NCI-H187 treated with DMSO at 0.1 percent for 48 hours (cell line): Measurements from ENCODE around the gene EYA3.

Experiments
- DNase-seq: peaks from one replicate; lab custom pipeline; 2025; lab: John Stamatoyannopoulos, UW

EYA3 gene

GRCh38 chr1:27967884-27968466 lies 120.4 kb downstream of the EYA3 start:
- DNase-seq: no peak

DNA sequence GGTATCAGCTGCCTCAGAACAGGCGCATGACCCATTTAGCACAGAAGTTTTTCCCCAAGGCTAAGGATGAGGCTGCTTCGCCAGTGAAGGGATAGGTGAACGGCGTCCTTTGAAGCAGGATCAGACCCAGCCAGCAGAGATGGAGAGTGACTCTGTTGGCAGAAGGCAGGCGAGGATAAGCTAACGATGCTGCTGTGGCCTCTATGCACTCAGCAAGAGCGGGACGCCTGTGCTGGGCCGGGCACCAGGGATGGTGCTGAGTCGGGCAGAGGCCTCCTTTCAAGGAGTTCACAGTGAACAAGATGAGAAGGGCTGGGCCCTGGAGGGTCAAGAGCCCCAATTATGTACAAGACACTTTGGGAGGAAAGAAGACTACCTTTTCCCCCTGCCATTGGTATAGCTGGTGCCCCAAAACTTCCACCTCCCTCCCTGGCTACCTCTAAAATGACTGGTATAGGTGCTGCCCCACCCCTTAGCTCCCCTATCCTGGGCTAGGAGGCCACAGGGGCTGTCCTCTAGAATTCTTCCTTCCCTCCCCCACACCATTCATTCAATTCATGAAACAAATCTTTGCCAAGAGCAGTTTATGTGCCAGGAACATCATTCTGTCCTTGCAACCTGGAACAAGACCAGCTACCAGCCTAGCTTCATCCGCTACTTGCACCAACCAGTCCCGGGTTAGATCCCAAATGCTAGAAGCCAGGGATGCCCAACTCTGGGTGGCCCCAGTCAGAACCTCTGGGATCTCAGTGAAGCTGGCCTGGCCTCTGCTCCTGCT lies 121.1 kb downstream of the EYA3 start:
- DNase-seq: no peak

DNA sequence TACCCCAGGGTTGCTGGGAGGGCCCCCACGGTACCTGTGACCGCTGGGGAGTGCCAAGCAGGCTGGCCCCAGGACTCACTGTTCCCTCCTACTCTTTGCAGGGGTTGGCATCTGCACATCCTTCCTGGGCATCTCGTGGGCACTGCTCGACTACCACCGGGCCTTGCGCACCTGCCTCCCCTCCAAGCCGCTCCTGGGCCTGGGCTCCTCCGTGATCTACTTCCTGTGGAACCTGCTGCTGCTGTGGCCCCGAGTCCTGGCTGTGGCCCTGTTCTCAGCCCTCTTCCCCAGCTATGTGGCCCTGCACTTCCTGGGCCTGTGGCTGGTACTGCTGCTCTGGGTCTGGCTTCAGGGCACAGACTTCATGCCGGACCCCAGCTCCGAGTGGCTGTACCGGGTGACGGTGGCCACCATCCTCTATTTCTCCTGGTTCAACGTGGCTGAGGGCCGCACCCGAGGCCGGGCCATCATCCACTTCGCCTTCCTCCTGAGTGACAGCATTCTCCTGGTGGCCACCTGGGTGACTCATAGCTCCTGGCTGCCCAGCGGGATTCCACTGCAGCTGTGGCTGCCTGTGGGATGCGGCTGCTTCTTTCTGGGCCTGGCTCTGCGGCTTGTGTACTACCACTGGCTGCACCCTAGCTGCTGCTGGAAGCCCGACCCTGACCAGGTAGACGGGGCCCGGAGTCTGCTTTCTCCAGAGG lies 121.9 kb downstream of the EYA3 start:
- no peak for DNase-seq

DNA sequence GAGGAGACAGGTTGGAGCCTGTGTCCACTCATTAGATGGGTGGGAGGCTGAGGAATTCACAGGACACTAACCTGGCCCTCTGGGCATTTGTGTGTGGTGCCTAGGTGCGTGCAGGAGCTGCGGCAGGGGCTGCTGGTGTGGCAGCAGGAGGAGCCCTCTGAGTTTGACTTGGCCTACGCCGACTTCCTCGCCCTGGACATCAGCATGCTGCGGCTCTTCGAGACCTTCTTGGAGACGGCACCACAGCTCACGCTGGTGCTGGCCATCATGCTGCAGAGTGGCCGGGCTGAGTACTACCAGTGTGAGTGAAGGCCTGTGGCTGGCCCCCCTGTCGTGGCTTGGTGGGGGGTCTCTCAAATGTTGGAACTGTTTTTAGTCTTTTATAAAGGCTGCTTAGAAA lies 125.0 kb downstream of the EYA3 start:
- DNase-seq: no peak

- DNase-seq: no peak
Observed at GRCh38 chr1:27961646-27962221, 126.7 kb downstream of the EYA3 start.

GRCh38 chr1:27960762-27961645 lies 127.4 kb downstream of the EYA3 start:
- DNase-seq: no peak

- no peak for DNase-seq
Observed at GRCh38 chr1:27959792-27960603, 128.4 kb downstream of the EYA3 start, which contains the start of gene XKR8. Gene XKR8, plus strand, starts transcription at chr1:27959973. Its CDS starts 97 bp downstream, at chr1:27960070.

GRCh38 chr1:27958513-27958912 lies 129.9 kb downstream of the EYA3 start:
- no peak for DNase-seq

GRCh38 chr1:27957655-27958054 lies 130.8 kb downstream of the EYA3 start:
- no peak for DNase-seq

- DNase-seq: no peak
Observed at GRCh38 chr1:27956761-27957160, 131.6 kb downstream of the EYA3 start.

DNA sequence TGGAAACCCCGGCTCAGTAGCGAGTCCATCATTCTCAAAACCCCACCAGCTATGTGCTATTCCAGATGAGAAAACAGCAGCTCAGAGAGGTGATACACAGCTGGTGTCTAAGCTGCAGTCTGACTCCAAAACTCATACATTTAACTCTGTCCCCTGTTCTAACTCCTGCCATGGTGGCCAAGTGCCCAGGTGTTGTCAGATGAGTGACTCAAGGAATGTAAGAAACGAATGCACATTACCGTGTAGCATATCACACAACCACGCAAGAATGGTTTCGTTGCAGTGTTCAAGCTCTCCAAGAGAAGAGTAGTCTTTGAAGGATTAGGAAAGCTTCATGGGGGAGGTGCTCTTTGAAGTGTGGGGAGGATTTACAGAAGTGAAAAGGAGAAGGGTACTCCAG lies 133.3 kb downstream of the EYA3 start:
- no peak for DNase-seq

- DNase-seq: no peak
Observed at GRCh38 chr1:27954186-27954585, 134.2 kb downstream of the EYA3 start.

DNA sequence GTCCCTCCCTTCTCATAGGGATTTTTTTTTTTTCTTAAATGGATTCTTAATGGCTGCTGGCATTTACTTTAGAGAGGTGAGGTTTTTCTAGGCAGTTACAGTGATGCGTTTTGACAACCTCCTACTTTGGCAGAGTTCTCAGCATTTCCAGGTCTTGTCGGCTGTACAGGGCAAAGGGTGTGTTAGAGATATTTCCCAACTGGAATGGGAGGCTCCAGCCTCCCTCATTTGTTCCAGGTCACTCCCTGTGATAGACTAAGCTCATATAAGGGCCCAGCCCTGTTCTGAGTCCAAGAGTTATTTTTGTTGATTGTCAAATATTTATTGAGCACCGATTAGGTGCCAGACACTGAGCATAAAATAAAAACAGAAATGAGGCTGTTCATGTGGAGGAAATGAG lies 136.3 kb downstream of the EYA3 start:
- DNase-seq: no peak

- no peak for DNase-seq
Observed at GRCh38 chr1:27951396-27951795, 137.0 kb downstream of the EYA3 start.

DNA sequence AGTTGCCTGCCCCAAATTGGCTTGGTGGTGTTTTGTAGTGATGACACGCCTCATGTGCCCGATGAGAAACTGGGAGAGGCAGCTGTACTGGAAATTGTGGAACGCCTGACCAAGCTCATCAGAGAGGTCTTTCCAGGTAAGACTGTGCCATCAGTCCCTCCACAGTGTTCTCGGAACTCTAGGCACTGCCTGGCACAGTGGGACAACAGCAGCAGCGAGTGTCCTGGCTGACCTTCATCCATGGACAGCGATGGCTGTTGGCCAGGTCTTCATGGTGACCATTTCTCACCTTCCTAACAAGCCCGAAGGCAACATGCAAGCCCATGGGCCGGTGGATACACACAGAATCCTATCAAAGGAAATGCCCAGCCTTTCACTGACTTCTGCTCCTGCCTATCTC lies 139.4 kb downstream of the EYA3 start:
- no peak for DNase-seq

DNA sequence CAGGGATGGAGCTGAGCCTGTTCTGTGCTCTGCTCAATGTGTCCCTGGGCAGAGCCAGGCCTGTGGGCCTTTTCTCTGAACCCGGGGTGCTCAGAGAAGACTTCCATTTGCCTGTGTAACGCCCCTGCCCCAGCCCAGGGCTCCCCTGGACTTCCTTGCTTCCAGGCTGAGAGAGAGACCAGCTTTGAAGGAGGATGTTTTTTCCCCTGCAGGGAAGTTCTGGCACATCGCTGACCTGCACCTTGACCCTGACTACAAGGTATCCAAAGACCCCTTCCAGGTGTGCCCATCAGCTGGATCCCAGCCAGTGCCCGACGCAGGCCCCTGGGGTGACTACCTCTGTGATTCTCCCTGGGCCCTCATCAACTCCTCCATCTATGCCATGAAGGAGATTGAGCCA lies 143.4 kb downstream of the EYA3 start:
- no peak for DNase-seq

- no peak for DNase-seq
Observed at GRCh38 chr1:27941671-27942540, 146.5 kb downstream of the EYA3 start.

DNA sequence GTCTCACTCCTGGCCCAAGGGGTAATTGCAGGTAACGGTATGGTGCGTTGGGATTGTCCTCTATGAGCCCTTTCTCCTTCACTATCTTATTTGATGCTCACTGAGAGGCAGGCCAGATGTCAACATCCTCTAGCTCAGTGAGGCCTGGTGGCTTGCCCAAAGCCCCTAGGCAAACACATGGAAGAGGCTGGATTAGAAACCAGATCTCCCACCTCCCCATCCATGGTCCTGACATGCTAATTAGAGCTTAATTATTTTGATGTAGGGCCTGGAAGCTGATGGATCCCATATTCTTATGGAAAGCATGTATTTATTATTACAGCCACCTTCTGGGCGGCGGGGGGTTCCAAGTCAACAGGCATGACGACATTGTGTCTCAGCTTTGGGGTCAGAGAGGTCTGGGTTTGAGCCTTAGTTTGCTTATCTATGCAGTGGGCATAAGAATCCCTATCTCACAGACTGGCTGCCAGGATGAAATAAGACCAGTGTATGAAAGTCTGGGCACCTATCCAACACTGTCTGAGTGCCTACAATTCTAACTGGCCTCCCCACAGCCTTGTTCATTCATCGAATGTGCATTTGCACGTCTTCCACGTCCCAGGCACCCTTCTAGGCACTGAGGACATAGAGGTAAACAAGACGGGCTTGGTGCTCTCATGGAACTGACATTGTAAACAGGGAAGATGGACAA lies 147.4 kb downstream of the EYA3 start:
- DNase-seq: no peak

DNA sequence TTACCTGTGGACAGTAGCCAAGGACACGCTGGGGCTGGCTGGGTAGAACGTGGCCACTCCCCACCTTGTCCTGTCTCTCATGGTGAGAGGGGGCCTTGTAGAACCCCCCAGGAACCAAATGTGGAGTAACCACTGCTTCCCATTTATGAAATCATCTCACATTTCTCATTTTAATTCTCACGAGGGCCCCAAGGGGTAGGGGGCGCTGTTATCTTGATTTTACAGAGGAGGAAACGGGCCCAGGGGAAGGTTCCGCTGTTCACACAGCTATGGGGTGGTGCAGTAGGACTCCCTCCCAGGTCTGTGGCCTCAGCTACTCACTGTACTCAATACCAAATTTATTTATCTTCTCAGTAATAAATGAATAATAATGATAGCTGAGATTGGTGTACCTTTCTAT lies 148.1 kb downstream of the EYA3 start:
- DNase-seq: no peak
